Measurements from ENCODE around the gene TMEM178B. TPM values are rescaled to one million over a fixed set of nuclear protein-coding genes. Genes with fewer than 3 reads are reported as not detected.

Gene TMEM178B
- total and polyA plus RNA-seq, 9 of the 15 experiments (the other 6 are each of a cell fraction or from before 2014, with no cell fraction given): under 0.01 to 0.03 (median 0.01) TPM; not detected in 5

- ATAC-seq (peak; percentile 83), DNase-seq (ENCODE audit: extremely low read depth in 1 of 4, low spot score in 3 of 4) (peak in 2 of 4 experiments; percentile 30 to 37), FAIRE-seq (no peak)
- Histone ChIP-seq H3K9me3 (replicated peaks; ENCODE audit: control insufficient read depth, insufficient read depth, low read depth, low read length) (no peaks in the 10 kb centered on the region), H3K9me1 (ENCODE audit: control insufficient read depth, insufficient read depth, low read length) (no peaks in the 10 kb centered on the region), H2AFZ (ENCODE audit: low read depth, low read length) (no peak overlapping the region), H3K4me2 (ENCODE audit: insufficient read depth, low read length) (no peak overlapping the region), H3K4me1 (replicated peaks in 1 of 2; ENCODE audit: control insufficient read depth in 2 of 2, insufficient read depth in 2 of 2, low read length in 2 of 2) (no peaks in the 10 kb centered on the region), H3K79me2 (ENCODE audit: control insufficient read depth, insufficient read depth, low read length) (no peaks in the 10 kb centered on the region), H3K9ac (ENCODE audit: insufficient read depth in 1 of 2, low read depth in 2 of 2, low read length in 2 of 2) (no peak overlapping the region), H3K27me3 (ENCODE audit: control insufficient read depth in 2 of 2, insufficient read depth in 2 of 2, low read length in 2 of 2) (no peaks in the 10 kb centered on the region), H3K36me3 (ENCODE audit: control insufficient read depth, insufficient read depth, low read length) (no peaks in the 10 kb centered on the region), H4K20me1 (replicated peaks; ENCODE audit: control insufficient read depth, insufficient read depth, low read length) (no peaks in the 10 kb centered on the region), H3K4me3 (no peak overlapping the region), H3K27ac (ENCODE audit: extremely low read depth, low read depth, low read length) (no peak overlapping the region)
- ChIA-PET CTCF (ENCODE audit: low intra/inter-chr PET ratio) (interaction anchor here (1.3 kb wide), 1 partner anchor 420 kb away, joined by 3 read pairs; no protein-coding TSS in a partner anchor), POLR2A (interaction anchor here (0.7 kb wide), 2 partner anchors 12 to 382 kb away, joined by 3 read pairs; no protein-coding TSS in a partner anchor)
- no TSS peak for BruUV-seq (replicated peaks)
- in situ Hi-C loops (cut with MboI) (no loop called here), intact Hi-C loops (cut with micrococcal nuclease) (no loop called here)
- WGBS (ENCODE audit: insufficient coverage, low coverage, missing lambda C conversion rate): 0% methylated on average over 5 of the region's 5 CpGs
- TF ChIP-seq ZNF561 (CRISPR knock-in tag; conservative IDR thresholded peaks at IDR 0.05): no peak
- TF ChIP-seq RBM14 (IDR thresholded peaks at IDR 0.05; ENCODE audit: borderline replicate concordance, insufficient read depth, low read depth, low read length): no peak
- no peak for TF ChIP-seq SNAPC5 (CRISPR knock-in tag; IDR thresholded peaks at IDR 0.05)
- peak; percentile 14; the same call in 1 of the 2 replicates for TF ChIP-seq MAFK (IDR thresholded peaks at IDR 0.05; ENCODE audit: low read length)
- TF ChIP-seq SMC3 (conservative IDR thresholded peaks at IDR 0.05; ENCODE audit: insufficient read depth, low read depth, low read length): 0 out of 2 replicates have a peak, but pooled peaks have one; percentile 26
- no peak for TF ChIP-seq PTRF (tag; IDR thresholded peaks at IDR 0.05)
- no peak for TF ChIP-seq ZNF134 (CRISPR knock-in tag; conservative IDR thresholded peaks at IDR 0.05)
- TF ChIP-seq RAD21 (CRISPR knock-in tag; conservative IDR thresholded peaks at IDR 0.05 in 1 of 2, IDR thresholded peaks at IDR 0.05 in 1 of 2): peak; percentile 24 to 68
- TF ChIP-seq, protein P1, sequence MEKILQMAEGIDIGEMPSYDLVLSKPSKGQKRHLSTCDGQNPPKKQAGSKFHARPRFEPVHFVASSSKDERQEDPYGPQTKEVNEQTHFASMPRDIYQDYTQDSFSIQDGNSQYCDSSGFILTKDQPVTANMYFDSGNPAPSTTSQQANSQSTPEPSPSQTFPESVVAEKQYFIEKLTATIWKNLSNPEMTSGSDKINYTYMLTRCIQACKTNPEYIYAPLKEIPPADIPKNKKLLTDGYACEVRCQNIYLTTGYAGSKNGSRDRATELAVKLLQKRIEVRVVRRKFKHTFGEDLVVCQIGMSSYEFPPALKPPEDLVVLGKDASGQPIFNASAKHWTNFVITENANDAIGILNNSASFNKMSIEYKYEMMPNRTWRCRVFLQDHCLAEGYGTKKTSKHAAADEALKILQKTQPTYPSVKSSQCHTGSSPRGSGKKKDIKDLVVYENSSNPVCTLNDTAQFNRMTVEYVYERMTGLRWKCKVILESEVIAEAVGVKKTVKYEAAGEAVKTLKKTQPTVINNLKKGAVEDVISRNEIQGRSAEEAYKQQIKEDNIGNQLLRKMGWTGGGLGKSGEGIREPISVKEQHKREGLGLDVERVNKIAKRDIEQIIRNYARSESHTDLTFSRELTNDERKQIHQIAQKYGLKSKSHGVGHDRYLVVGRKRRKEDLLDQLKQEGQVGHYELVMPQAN (IDR thresholded peaks at IDR 0.05; ENCODE audit: borderline replicate concordance): no peak
- TF ChIP-seq RBFOX2 (IDR thresholded peaks at IDR 0.05; ENCODE audit: low read depth, low read length): no peak
- no peak for TF ChIP-seq CSDE1 (IDR thresholded peaks at IDR 0.05)
- no peak for TF ChIP-seq NR3C1 (CRISPR knock-in tag; IDR thresholded peaks at IDR 0.05)
- TF ChIP-seq MED1 (CRISPR knock-in tag; IDR thresholded peaks at IDR 0.05; ENCODE audit: borderline replicate concordance): no peak
- peak; percentile 85 for TF ChIP-seq ZNF316 (IDR thresholded peaks at IDR 0.05)
- TF ChIP-seq CTCF (IDR thresholded peaks at IDR 0.05 in 2 of 3, conservative IDR thresholded peaks at IDR 0.05 in 1 of 3; ENCODE audit: insufficient read depth in 2 of 3, low read depth in 1 of 3, low read length in 3 of 3): peak; percentile 50 to 53 (median 52)
- TF ChIP-seq SRSF1 (IDR thresholded peaks at IDR 0.05; ENCODE audit: low read depth, low read length): no peak
- TF ChIP-seq MAFG (tag; conservative IDR thresholded peaks at IDR 0.05): peak; percentile 64
- no peak for TF ChIP-seq POLR2AphosphoS2 (IDR thresholded peaks at IDR 0.05; ENCODE audit: low read length)
Measured at GRCh38 chr7:141231018-141231792, 157.3 kb downstream of the TMEM178B start.
